SK-N-DZ (cell line): ENCODE measurements around the gene PAK1.

ENCODE experiments used
- DNase-seq: peaks from one replicate; pipeline ENCODE4 v3.0.0-alpha.2; 2015; ENCODE audit warnings: low spot score

The PAK1 gene

GRCh38 chr11:77374108-77374507 is 99.8 kb downstream of the PAK1 start:
- no peak for DNase-seq

GRCh38 chr11:77372726-77373125 is 101.2 kb downstream of the PAK1 start:
- no peak for DNase-seq

- DNase-seq, result no peak
Measured at GRCh38 chr11:77371646-77372045, 102.2 kb downstream of the PAK1 start.

- no peak for DNase-seq
Measured at GRCh38 chr11:77370217-77370616, 103.7 kb downstream of the PAK1 start.

GRCh38 chr11:77361184-77361583 is 112.7 kb downstream of the PAK1 start:
- no peak for DNase-seq

GRCh38 chr11:77359481-77359880 is 114.4 kb downstream of the PAK1 start:
- no peak for DNase-seq

- DNase-seq, result no peak
Measured at GRCh38 chr11:77353131-77353530, 120.8 kb downstream of the PAK1 start.

- DNase-seq, result no peak
Measured at GRCh38 chr11:77351281-77351886, 122.5 kb downstream of the PAK1 start.

- no peak for DNase-seq
Measured at GRCh38 chr11:77347948-77348347, 125.9 kb downstream of the PAK1 start.

- DNase-seq, result no peak
Measured at GRCh38 chr11:77346906-77347603, 126.8 kb downstream of the PAK1 start.

GRCh38 chr11:77345621-77346020 is 128.3 kb downstream of the PAK1 start:
- no peak for DNase-seq

- DNase-seq, result no peak
Measured at GRCh38 chr11:77340501-77340900, 133.4 kb downstream of the PAK1 start.

GRCh38 chr11:77332259-77332658 is 141.6 kb downstream of the PAK1 start:
- no peak for DNase-seq

GRCh38 chr11:77325159-77325558 is 148.7 kb downstream of the PAK1 start:
- no peak for DNase-seq

GRCh38 chr11:77324508-77324907 is 149.4 kb downstream of the PAK1 start:
- no peak for DNase-seq

GRCh38 chr11:77322926-77323590 is 150.8 kb downstream of the PAK1 start:
- DNase-seq, result no peak

GRCh38 chr11:77322506-77322905 is 151.4 kb downstream of the PAK1 start:
- DNase-seq, result no peak

GRCh38 chr11:77320351-77320750 is 153.5 kb downstream of the PAK1 start:
- DNase-seq, result no peak

GRCh38 chr11:77318600-77318999 is 155.3 kb downstream of the PAK1 start:
- no peak for DNase-seq

GRCh38 chr11:77316733-77317342 is 157.1 kb downstream of the PAK1 start:
- DNase-seq, result no peak

GRCh38 chr11:77312107-77312506 is 161.8 kb downstream of the PAK1 start:
- DNase-seq, result no peak

GRCh38 chr11:77311701-77312100 is 162.2 kb downstream of the PAK1 start:
- no peak for DNase-seq

- no peak for DNase-seq
Measured at GRCh38 chr11:77310721-77311120, 163.2 kb downstream of the PAK1 start.
